Left forelimb (tissue), 1 donor: ENCODE results near the gene DYNAP.

Experiments used
- DNase-seq: peaks from one replicate; pipeline ENCODE4 v3.0.0-alpha.2; 2018; ENCODE audit warnings: low spot score

DYNAP gene

GRCh38 chr18:54590945-54591344 is at the start of gene DYNAP:
TSS of gene DYNAP (plus strand) at chr18:54591245. CDS start at chr18:54591283, 38 bp downstream.
- no peak for DNase-seq

- no peak for DNase-seq
Observed at GRCh38 chr18:54551590-54551989, 39.5 kb upstream of the DYNAP start.

GRCh38 chr18:54555286-54555685 is 35.8 kb upstream of the DYNAP start:
- DNase-seq: no peak

- DNase-seq: no peak
Observed at GRCh38 chr18:54555996-54556395, 35.0 kb upstream of the DYNAP start.

- no peak for DNase-seq
Observed at GRCh38 chr18:54557958-54558357, 33.1 kb upstream of the DYNAP start.

- DNase-seq: no peak
Observed at GRCh38 chr18:54558609-54559585, 32.1 kb upstream of the DYNAP start.

- DNase-seq: no peak
Observed at GRCh38 chr18:54561706-54562267, 29.3 kb upstream of the DYNAP start.

- no peak for DNase-seq
Observed at GRCh38 chr18:54580202-54580729, 10.8 kb upstream of the DYNAP start.

GRCh38 chr18:54584065-54584464 is 7.0 kb upstream of the DYNAP start:
- DNase-seq: no peak

- no peak for DNase-seq
Observed at GRCh38 chr18:54585743-54586142, 5.3 kb upstream of the DYNAP start.

GRCh38 chr18:54604211-54604610 is 13.2 kb downstream of the DYNAP start:
- DNase-seq: no peak

- DNase-seq: no peak
Observed at GRCh38 chr18:54606835-54607212, 15.8 kb downstream of the DYNAP start.

- DNase-seq: no peak
Observed at GRCh38 chr18:54607213-54608027, 16.4 kb downstream of the DYNAP start.

GRCh38 chr18:54608028-54608642 is 17.1 kb downstream of the DYNAP start:
- DNase-seq: no peak

- no peak for DNase-seq
Observed at GRCh38 chr18:54611816-54612215, 20.8 kb downstream of the DYNAP start.

GRCh38 chr18:54612237-54612636 is 21.2 kb downstream of the DYNAP start:
- no peak for DNase-seq

GRCh38 chr18:54613174-54613573 is 22.1 kb downstream of the DYNAP start:
- DNase-seq: no peak

- DNase-seq: no peak
Observed at GRCh38 chr18:54616220-54616848, 25.3 kb downstream of the DYNAP start.

GRCh38 chr18:54622084-54622483 is 31.0 kb downstream of the DYNAP start:
- DNase-seq: no peak

- no peak for DNase-seq
Observed at GRCh38 chr18:54626779-54627178, 35.7 kb downstream of the DYNAP start.

- no peak for DNase-seq
Observed at GRCh38 chr18:54630963-54631362, 39.9 kb downstream of the DYNAP start.
